GM19463 (cell line): ENCODE results near the gene PSKH1.

Experiments used
- ATAC-seq: cut with Tn5 transposase; IDR thresholded peaks from one replicate; pipeline ENCODE4 v1.9.1; 2021; ENCODE audit warnings: mild to moderate bottlenecking, moderate library complexity; ENCODE audit not compliant: unreplicated experiment

PSKH1 gene

GRCh38 chr16:67864594-67864993 is 28.5 kb upstream of the PSKH1 start:
- no peak for ATAC-seq

DNA sequence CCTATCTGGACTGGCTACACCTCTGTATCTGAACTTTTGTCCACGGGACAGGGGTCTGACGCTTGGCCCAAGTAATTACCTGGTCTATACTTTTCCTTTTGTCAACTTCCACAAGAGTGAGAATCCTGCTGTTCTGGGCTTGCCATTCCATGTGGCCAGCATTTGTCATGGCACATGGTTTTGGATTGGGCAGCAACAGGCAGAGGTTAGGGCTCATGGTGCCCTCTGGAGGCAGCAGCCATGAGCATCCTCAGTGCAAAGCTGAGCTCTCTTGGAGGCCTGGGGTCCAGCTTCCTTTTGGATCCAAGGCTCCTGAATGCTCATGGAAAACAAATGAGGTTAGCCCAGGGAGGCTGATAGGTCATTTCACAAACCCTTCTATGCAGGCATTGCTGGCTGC is 27.7 kb upstream of the PSKH1 start:
- ATAC-seq: no peak

DNA sequence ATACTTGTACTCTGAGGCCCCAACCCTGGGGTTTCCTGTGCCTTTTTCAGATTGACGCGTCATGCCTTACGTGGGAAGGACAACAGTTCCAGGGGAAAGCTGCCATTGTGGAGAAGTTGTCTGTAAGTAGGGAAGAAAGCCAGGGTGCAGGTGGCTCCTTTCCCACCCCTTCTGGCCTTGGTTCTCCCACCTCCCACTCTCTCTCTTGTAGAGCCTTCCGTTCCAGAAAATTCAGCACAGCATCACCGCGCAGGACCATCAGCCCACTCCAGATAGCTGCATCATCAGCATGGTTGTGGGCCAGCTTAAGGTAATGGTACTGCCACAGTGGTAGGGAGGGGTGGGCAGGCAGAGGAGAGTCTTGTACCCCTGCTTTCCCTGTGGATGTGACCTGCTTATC is 24.8 kb upstream of the PSKH1 start:
- ATAC-seq: no peak

DNA sequence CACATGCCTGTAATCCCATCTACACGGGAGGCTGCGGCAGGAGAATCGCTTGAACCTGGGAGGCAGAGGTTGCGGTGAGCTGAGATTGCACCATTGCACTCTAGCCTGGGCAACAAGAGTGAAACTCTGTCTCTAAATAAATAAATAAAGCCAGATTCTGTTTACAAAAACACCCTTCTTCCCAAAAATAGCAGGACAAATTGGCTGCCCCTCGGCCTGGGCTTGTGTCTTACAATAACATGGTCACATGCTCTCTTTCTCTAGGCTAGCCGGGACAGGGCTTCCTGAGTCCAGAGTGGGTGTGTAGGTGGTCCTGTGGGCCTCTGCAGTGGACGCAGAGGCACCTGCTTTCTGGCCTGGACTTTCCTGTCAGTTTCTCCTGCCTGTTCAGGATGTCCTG is 23.4 kb upstream of the PSKH1 start:
- ATAC-seq: no peak

DNA sequence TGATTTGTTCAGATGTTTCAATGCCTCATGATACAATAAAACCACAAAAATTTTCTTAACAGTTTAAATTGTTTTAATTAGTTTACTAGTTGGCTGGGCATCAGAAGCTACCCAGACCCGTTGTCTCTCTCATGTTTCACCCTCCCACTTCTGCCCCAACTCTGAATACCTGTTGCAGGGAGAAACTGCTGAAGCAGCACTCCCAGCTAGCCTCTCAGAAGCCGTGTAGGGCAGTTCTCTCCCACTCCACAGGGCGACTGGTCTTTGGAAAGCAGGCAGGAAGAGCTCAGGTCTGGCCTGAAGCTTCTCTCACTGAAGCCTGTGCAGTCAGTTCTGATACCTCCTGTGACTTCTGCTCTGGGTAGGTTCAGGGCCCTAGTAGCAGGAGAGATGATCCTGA is 21.8 kb upstream of the PSKH1 start:
- ATAC-seq: no peak

DNA sequence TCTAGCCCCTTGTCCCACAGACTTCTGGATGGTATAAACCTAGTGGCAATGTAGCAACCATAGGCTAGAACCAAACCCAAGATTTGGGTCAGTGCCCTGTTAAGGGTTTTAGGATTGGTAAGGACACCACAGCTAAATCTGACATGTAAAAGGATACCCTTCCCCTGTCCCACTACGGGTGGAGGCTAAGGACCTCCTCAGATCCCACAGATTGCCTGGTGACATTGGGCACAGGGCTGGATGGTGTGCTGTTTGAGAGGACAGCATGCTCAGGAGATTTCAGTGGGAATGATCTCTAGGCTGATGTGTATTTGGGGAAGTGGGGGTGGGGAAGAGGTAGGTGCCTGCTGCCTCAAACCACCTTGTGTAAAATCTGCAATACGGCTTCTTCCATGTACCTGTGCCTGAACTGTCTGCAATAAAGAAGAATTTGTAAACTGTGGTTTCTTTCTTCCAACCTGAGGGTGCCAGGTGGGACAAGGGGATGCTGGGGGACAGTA is 20.9 kb upstream of the PSKH1 start:
- no peak for ATAC-seq

GRCh38 chr16:67872631-67873434 is 20.2 kb upstream of the PSKH1 start, which contains the start of gene EDC4:
EDC4 (plus strand) TSS chr16:67873052; CDS start chr16:67873262, 210 bp downstream.
- peak; percentile 83 for ATAC-seq

- ATAC-seq: no peak
Observed at GRCh38 chr16:67873435-67874370, 19.4 kb upstream of the PSKH1 start.

DNA sequence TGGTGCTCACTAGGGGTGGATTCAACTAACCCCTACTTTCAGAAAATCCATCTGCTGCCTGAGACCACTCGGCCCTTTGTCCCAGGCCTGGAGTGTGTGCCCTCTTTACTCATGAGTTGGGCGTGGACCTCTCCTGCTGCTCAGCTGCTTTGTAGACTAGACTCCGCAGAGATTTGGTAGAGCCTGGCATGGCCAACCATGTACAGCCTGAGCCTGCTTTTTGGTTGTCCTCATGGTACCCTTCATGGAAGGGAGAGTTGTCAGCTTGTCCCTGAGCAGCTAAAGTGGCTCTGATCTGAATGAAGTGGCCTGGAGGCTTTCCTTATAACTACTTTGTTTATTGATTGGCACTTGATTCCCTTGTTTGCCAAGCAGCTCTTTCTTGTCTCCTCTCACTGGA is 18.7 kb upstream of the PSKH1 start:
- ATAC-seq: no peak

GRCh38 chr16:67877064-67877463 is 16.0 kb upstream of the PSKH1 start:
- ATAC-seq: no peak

DNA sequence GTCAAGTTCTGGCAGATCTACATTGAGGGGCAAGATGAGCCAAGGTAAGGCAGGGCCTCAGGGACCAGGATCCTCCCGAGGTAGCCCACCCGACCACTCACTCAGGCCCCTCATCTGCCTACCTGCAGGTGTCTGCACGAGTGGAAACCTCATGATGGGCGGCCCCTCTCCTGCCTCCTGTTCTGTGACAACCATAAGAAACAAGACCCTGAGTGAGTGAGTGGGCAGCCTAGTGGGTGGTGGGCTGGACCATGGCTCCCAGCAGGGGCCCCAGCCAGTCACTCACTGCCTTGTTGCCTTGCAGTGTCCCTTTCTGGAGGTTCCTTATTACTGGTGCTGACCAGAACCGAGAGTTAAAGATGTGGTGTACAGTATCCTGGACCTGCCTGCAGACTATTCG is 14.8 kb upstream of the PSKH1 start:
- no peak for ATAC-seq

DNA sequence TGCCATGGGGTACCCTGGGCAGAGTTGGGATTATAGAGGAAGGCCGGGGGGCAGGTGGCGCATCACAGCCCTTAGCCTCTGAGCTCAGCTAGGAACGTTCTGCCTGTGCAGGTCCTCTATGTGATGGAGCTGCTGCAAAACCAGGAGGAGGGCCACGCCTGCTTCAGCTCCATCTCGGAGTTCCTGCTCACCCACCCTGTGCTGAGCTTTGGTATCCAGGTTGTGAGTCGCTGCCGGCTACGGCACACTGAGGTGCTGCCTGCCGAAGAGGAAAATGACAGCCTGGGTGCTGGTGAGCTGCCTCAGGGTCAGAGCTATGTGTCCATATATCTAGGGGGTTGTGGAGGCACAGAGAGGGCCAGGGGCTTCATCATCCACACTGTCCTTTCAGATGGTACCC is 14.2 kb upstream of the PSKH1 start:
- no peak for ATAC-seq

DNA sequence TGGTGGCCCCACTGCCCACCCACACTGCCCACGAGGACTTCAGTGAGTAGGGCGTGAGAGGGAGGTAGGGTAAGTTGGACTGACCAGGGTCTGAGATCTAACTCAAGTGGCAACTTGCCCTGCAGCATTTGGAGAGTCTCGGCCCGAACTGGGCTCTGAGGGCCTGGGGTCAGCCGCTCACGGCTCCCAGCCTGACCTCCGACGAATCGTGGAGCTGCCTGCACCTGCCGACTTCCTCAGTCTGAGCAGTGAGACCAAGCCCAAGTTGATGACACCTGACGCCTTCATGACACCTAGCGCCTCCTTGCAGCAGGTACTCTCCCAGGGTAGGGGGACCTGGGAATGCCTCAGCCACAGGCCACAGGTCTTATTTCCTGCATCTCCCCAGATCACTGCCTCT is 13.6 kb upstream of the PSKH1 start:
- no peak for ATAC-seq

DNA sequence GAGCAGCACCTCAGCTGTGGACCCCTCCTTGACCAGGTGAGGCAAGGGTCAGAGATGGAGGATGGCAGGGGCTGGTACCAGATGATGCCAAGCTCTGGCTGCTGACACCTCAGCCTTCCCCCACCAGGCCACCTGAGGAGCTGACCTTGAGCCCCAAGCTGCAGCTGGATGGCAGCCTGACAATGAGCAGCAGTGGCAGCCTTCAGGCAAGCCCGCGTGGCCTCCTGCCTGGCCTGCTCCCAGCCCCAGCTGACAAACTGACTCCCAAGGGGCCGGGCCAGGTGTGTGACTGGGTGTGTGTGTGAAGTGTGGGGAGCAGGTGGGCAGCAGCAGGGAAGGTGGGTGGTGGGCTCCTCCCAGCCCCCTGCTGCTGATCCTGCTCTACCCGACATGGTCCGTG is 13.1 kb upstream of the PSKH1 start:
- ATAC-seq: no peak

GRCh38 chr16:67880584-67880983 is 12.5 kb upstream of the PSKH1 start:
- no peak for ATAC-seq

DNA sequence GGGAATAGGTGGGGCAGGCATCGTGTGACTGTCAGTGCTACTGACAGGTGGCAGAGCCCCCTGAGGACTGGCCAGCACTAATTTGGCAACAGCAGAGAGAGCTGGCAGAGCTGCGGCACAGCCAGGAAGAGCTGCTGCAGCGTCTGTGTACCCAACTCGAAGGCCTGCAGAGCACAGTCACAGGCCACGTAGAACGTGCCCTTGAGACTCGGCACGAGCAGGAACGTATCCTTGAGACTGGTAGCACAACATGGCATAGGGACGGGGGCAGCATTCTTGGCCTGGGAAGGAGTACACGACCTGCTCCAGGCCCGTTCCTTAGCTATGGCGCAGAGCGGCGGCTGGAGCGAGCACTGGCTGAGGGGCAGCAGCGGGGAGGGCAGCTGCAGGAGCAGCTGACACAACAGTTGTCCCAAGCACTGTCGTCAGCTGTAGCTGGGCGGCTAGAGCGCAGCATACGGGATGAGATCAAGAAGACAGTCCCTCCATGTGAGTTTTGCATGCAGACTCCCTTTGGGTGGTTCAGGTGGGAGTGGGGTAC is 11.4 kb upstream of the PSKH1 start:
- no peak for ATAC-seq

- ATAC-seq: no peak
Observed at GRCh38 chr16:67882374-67883145, 10.5 kb upstream of the PSKH1 start.

DNA sequence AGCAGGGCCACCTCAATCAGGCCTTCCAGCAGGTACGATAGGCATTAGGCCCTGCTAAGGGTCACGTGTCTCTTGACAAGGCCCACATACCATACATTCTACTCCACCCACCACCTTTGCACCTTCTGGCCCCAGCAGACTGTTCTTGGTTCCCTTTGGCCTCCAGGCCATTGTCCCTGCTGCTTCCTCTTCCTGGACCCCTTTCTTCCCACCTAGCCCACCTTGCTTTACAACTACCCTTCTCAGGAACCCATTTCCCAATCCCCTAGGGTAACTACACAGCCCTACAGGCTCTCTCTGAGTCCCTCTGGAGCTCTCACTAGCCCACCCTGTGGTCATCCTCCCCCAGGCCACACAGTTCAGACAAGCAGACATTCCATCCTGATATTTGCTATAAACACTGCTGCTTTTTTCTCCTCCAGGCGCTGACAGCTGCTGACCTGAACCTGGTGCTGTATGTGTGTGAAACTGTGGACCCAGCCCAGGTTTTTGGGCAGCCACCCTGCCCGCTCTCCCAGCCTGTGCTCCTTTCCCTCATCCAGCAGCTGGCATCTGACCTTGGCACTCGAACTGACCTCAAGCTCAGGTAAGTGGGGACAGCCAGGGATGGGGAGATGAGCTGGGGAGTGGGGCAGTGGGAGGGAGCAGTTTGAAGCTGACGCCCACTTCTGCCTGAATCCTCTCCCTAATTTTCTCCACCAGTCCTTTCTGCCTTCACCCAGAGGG is 9.7 kb upstream of the PSKH1 start:
- no peak for ATAC-seq

DNA sequence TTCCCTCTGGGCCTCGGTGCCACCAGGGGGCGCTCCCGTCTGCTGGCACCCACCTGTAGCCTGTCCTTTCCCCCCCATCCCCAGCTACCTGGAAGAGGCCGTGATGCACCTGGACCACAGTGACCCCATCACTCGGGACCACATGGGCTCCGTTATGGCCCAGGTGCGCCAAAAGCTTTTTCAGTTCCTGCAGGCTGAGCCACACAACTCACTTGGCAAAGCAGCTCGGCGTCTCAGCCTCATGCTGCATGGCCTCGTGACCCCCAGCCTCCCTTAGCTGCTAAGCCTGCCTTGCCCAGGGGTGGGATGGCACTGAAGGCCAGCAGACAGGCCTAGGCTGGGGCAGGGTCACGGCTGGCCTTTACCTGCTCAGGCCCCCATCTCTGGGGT is 9.2 kb upstream of the PSKH1 start:
- ATAC-seq: no peak

GRCh38 chr16:67884684-67885083 is 8.4 kb upstream of the PSKH1 start, which contains the start of gene NRN1L:
NRN1L (plus strand) TSS chr16:67884885; CDS start chr16:67884904, 19 bp downstream.
- no peak for ATAC-seq
